Vagina (tissue), 2 donors: ENCODE measurements around the gene STK32A.

ENCODE experiments used
- CTCF ChIP-seq, 3 experiments: fragments of 450-650 bp in 2 of 3; fragments of 200-600 bp in 1 of 3; sonication (generic) in 1 of 3; IDR thresholded peaks; one replicate each; pipeline ENCODE4 v1.5.1; 2017 to 2019; ENCODE audit warnings: antibody characterized with exemption in 3 of 3, mild to moderate bottlenecking in 2 of 3, moderate library complexity in 2 of 3
- POLR2A ChIP-seq, 2 donors: fragments of 450-650 bp; IDR thresholded peaks; one replicate each; pipeline ENCODE4 v1.6.1; 2017; ENCODE audit warnings: antibody characterized with exemption in 2 of 2, mild to moderate bottlenecking in 2 of 2, moderate library complexity in 2 of 2
- POLR2AphosphoS5 ChIP-seq, 2 donors: sonication (generic); formaldehyde crosslinking; IDR thresholded peaks; one replicate each; pipeline ENCODE4 v1.9.0; 2017; ENCODE audit warnings: antibody characterized with exemption in 2 of 2, mild to moderate bottlenecking in 2 of 2, low read depth in 1 of 2; ENCODE audit not compliant: insufficient read depth in 1 of 2

- no peak for TF ChIP-seq CTCF (IDR thresholded peaks at IDR 0.05)
- no peak for TF ChIP-seq POLR2A (IDR thresholded peaks at IDR 0.05)
- TF ChIP-seq POLR2AphosphoS5 (IDR thresholded peaks at IDR 0.05; ENCODE audit: insufficient read depth in 1 of 2, low read depth in 1 of 2), result no peak
Measured at GRCh38 chr5:147398860-147399259, 164.0 kb downstream of the STK32A start.
